Measurements from ENCODE around the gene FSTL4. TPM values are rescaled to one million over a fixed set of nuclear protein-coding genes. Genes with fewer than 3 reads are reported as not detected.

FSTL4 gene
- polyA plus RNA-seq, 3 donors: not detected

DNA sequence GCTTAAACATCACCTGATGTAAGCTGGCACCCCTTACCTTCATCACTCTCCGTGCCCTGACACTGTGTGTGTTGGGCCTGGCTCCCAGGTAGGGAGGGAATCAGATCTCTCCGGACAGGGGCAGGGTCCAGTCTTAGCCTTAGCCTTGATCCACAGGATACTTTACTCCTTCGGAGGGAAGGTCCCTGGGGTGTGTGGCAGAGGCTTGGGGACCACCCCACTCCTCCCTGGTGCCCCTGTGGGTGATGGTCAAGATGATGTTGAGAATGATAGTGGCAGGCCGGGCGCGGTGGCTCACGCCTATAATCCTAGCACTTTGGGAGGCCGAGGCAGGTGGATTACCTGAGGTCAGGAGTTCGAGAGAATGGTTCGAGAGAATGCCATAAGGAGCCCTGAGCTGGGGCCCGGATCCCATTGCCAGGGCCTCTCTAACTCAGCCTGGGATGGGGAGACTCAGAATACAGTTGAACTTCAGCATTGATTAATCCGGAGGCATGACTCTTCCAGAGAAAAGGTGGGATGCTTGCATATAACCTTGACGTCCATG is 291.0 kb downstream of the FSTL4 start:
- H3K4me3 ChIP-seq (replicated peaks in 1 of 3; ENCODE audit: low read depth in 2 of 3, low read length in 3 of 3): no peak overlapping the region
- Mint-ChIP-seq H3K4me1 (no peaks in the 10 kb centered on the region), H3K9me3 (no peaks in the 10 kb centered on the region), H3K4me3 (no peak overlapping the region), H3K27ac (no peak overlapping the region), H3K36me3 (no peaks in the 10 kb centered on the region), H3K27me3 (ENCODE audit: low read depth in 3 of 3) (peaks cover 0 to 3% (median 0%) of the 10 kb centered on the region in 3 donors)
- DNase-seq: no peak
- H3K27ac ChIP-seq (ENCODE audit: low read depth in 1 of 2, low read length in 2 of 2): no peak overlapping the region
- no peak overlapping the region for H3K9ac ChIP-seq (ENCODE audit: insufficient read depth, low read length, poor library complexity, severe bottlenecking)
- no peaks in the 10 kb centered on the region for H3K27me3 ChIP-seq (ENCODE audit: control insufficient read depth in 2 of 2, insufficient read depth in 2 of 2, low read length in 2 of 2)
- H4K20me1 ChIP-seq (ENCODE audit: insufficient read depth, low read length): no peaks in the 10 kb centered on the region
- no peaks in the 10 kb centered on the region for H3K36me3 ChIP-seq (replicated peaks in 1 of 2; ENCODE audit: control insufficient read depth in 1 of 2, insufficient read depth in 2 of 2, low read length in 2 of 2)
- no peak overlapping the region for H2AFZ ChIP-seq (ENCODE audit: insufficient read depth, low read depth, low read length, poor library complexity, severe bottlenecking)
- H3K9me3 ChIP-seq (replicated peaks in 1 of 2; ENCODE audit: control insufficient read depth in 1 of 2, insufficient read depth in 1 of 2, low read length in 2 of 2): no peaks in the 10 kb centered on the region
- WGBS (ENCODE audit: insufficient coverage): 100% methylated on average over 7 of the region's 13 CpGs
- intact Hi-C loops (cut with micrococcal nuclease): no loop called here
- H3K4me2 ChIP-seq (replicated peaks; ENCODE audit: extremely low read depth, low read length, poor library complexity, severe bottlenecking): no peak overlapping the region
- no peaks in the 10 kb centered on the region for H3K4me1 ChIP-seq (ENCODE audit: control insufficient read depth in 1 of 2, insufficient read depth in 2 of 2, low read length in 2 of 2)
- TF ChIP-seq, protein P1, sequence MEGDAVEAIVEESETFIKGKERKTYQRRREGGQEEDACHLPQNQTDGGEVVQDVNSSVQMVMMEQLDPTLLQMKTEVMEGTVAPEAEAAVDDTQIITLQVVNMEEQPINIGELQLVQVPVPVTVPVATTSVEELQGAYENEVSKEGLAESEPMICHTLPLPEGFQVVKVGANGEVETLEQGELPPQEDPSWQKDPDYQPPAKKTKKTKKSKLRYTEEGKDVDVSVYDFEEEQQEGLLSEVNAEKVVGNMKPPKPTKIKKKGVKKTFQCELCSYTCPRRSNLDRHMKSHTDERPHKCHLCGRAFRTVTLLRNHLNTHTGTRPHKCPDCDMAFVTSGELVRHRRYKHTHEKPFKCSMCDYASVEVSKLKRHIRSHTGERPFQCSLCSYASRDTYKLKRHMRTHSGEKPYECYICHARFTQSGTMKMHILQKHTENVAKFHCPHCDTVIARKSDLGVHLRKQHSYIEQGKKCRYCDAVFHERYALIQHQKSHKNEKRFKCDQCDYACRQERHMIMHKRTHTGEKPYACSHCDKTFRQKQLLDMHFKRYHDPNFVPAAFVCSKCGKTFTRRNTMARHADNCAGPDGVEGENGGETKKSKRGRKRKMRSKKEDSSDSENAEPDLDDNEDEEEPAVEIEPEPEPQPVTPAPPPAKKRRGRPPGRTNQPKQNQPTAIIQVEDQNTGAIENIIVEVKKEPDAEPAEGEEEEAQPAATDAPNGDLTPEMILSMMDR (IDR thresholded peaks at IDR 0.05): no peak
- H3K79me2 ChIP-seq (ENCODE audit: insufficient read depth, low read length): no peaks in the 10 kb centered on the region

- no peak overlapping the region for H2AFZ ChIP-seq (ENCODE audit: insufficient read depth, low read depth, low read length, poor library complexity, severe bottlenecking)
- 90% methylated on average over 2 of the region's 5 CpGs for WGBS (ENCODE audit: insufficient coverage)
- H3K4me2 ChIP-seq (replicated peaks; ENCODE audit: extremely low read depth, low read length, poor library complexity, severe bottlenecking): no peak overlapping the region
- no peak overlapping the region for H3K9ac ChIP-seq (ENCODE audit: insufficient read depth, low read length, poor library complexity, severe bottlenecking)
- no peaks in the 10 kb centered on the region for H3K9me3 ChIP-seq (replicated peaks in 1 of 2; ENCODE audit: control insufficient read depth in 1 of 2, insufficient read depth in 1 of 2, low read length in 2 of 2)
- no peak overlapping the region for H3K27ac ChIP-seq (ENCODE audit: low read depth in 1 of 2, low read length in 2 of 2)
- intact Hi-C loops (cut with micrococcal nuclease): no loop called here
- H3K27me3 Mint-ChIP-seq (ENCODE audit: low read depth in 3 of 3): peaks cover 0 to 1% (median 0%) of the 10 kb centered on the region in 3 donors
- no peaks in the 10 kb centered on the region for H3K36me3 ChIP-seq (replicated peaks in 1 of 2; ENCODE audit: control insufficient read depth in 1 of 2, insufficient read depth in 2 of 2, low read length in 2 of 2)
- no peaks in the 10 kb centered on the region for H3K4me1 Mint-ChIP-seq
- no peaks in the 10 kb centered on the region for H3K36me3 Mint-ChIP-seq
- no peaks in the 10 kb centered on the region for H4K20me1 ChIP-seq (ENCODE audit: insufficient read depth, low read length)
- H3K27ac Mint-ChIP-seq: no peak overlapping the region
- H3K79me2 ChIP-seq (ENCODE audit: insufficient read depth, low read length): no peaks in the 10 kb centered on the region
- H3K27me3 ChIP-seq (ENCODE audit: control insufficient read depth in 2 of 2, insufficient read depth in 2 of 2, low read length in 2 of 2): no peaks in the 10 kb centered on the region
- H3K4me3 ChIP-seq (replicated peaks in 1 of 3; ENCODE audit: low read depth in 2 of 3, low read length in 3 of 3): no peak overlapping the region
- H3K4me1 ChIP-seq (ENCODE audit: control insufficient read depth in 1 of 2, insufficient read depth in 2 of 2, low read length in 2 of 2): no peaks in the 10 kb centered on the region
- H3K4me3 Mint-ChIP-seq: no peak overlapping the region
- H3K9me3 Mint-ChIP-seq: no peaks in the 10 kb centered on the region
- no peak for DNase-seq
- TF ChIP-seq, protein P1 (IDR thresholded peaks at IDR 0.05): no peak
These were observed 292.3 kb downstream of the FSTL4 start for GRCh38 chr5:133319905-133320520.

Data from CD14-positive monocyte (primary cell).